ENCODE results near the gene STX2. TPM values are rescaled to one million over a fixed set of nuclear protein-coding genes. Genes with fewer than 3 reads are reported as not detected.

Gene STX2
- total and polyA plus RNA-seq, 10 of the 15 experiments (the other 5 are each of a cell fraction or from before 2014, with no cell fraction given): 6.0 to 22.2 (median 10.0) TPM

- TF ChIP-seq ZBTB33 (IDR thresholded peaks at IDR 0.05) (no peak), PAX8 (IDR thresholded peaks at IDR 0.05) (no peak), CBFB (IDR thresholded peaks at IDR 0.05; ENCODE audit: low read depth) (0 out of 2 replicates have a peak, but pooled peaks have one; percentile 21), KAT2A (conservative IDR thresholded peaks at IDR 0.05; ENCODE audit: control insufficient read depth, low read depth, low read length) (no peak), CHD2 (IDR thresholded peaks at IDR 0.05; ENCODE audit: borderline replicate concordance, low read depth, low read length) (0 out of 2 replicates have a peak, but pooled peaks have one; percentile 52), CHD4 (IDR thresholded peaks at IDR 0.05) (no peak), ZNF622 (IDR thresholded peaks at IDR 0.05) (no peak), USF2 (IDR thresholded peaks at IDR 0.05; ENCODE audit: borderline replicate concordance, low read depth, low read length) (no peak), CBX3 (IDR thresholded peaks at IDR 0.05; ENCODE audit: borderline replicate concordance, low read depth) (no peak), SPI1 (IDR thresholded peaks at IDR 0.05; ENCODE audit: borderline replicate concordance, insufficient read depth, low read depth, low read length) (no peak), POLR2AphosphoS2 (IDR thresholded peaks at IDR 0.05; ENCODE audit: low read depth, low read length) (no peak), NRF1 (conservative IDR thresholded peaks at IDR 0.05; ENCODE audit: low read depth, low read length) (no peak), CBX5 (IDR thresholded peaks at IDR 0.05; ENCODE audit: low read depth) (0 out of 2 replicates have a peak, but pooled peaks have one; percentile 13), LARP7 (IDR thresholded peaks at IDR 0.05) (no peak), NR2F1 (conservative IDR thresholded peaks at IDR 0.05) (no peak), RAD51 (IDR thresholded peaks at IDR 0.05) (peak; percentile 50; the same call in 1 of the 2 replicates), CHD1 (IDR thresholded peaks at IDR 0.05; ENCODE audit: low read depth, low read length) (no peak), EGR1 (IDR thresholded peaks at IDR 0.05; ENCODE audit: borderline replicate concordance in 1 of 2, low read depth in 2 of 2, low read length in 2 of 2) (no peak), BRCA1 (IDR thresholded peaks at IDR 0.05; ENCODE audit: low read depth, low read length) (no peak), CUX1 (IDR thresholded peaks at IDR 0.05; ENCODE audit: insufficient replicate concordance, low read depth, low read length) (no peak), BACH1 (IDR thresholded peaks at IDR 0.05; ENCODE audit: borderline replicate concordance) (peak; percentile 24; the same call in 1 of the 2 replicates), TAF1 (IDR thresholded peaks at IDR 0.05; ENCODE audit: borderline replicate concordance, low read depth, low read length) (no peak)
These were observed 41.4 kb upstream of the STX2 start (continued) for GRCh38 chr12:130880411-130880885.

Measured in GM12878 (cell line).